ENCODE data around the gene IRGC.
"Not testable (repeated sequence)": the region's sequence is repeated elsewhere in the genome, so short reads cannot be mapped to it uniquely, and the experiment has no call there.

Gene IRGC, protein sequence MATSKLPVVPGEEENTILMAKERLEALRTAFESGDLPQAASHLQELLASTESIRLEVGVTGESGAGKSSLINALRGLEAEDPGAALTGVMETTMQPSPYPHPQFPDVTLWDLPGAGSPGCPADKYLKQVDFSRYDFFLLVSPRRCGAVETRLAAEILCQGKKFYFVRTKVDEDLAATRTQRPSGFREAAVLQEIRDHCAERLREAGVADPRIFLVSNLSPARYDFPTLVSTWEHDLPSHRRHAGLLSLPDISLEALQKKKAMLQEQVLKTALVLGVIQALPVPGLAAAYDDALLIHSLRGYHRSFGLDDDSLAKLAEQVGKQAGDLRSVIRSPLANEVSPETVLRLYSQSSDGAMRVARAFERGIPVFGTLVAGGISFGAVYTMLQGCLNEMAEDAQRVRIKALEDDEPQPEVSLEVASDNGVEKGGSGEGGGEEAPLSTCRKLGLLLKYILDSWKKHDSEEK

DNA sequence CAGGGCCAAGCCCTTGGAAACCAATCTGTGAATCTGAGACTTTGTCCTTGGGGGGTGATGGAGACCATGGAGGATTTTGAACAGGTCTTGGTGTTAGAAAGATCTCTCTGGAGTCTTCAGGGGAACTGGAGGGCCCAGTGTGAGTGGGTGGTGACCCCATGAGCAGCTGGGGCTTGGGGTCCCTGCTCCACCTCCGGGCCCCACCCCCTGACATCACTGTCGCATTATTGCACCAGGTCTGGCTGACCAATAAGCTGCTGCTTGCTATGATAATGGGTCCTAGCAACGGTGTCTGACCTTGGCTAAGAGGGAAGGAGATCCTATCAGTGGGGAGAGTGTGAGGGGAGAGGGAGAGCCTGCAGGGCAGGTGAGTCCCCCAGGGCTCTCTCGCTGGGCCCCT lies at the start of gene IRGC:
TSS of gene IRGC (plus strand) at position 301 of the 400 bp plus-strand sequence. CDS start 2,483 bp downstream, outside the sequence.
- no peak for DNase-seq

DNA sequence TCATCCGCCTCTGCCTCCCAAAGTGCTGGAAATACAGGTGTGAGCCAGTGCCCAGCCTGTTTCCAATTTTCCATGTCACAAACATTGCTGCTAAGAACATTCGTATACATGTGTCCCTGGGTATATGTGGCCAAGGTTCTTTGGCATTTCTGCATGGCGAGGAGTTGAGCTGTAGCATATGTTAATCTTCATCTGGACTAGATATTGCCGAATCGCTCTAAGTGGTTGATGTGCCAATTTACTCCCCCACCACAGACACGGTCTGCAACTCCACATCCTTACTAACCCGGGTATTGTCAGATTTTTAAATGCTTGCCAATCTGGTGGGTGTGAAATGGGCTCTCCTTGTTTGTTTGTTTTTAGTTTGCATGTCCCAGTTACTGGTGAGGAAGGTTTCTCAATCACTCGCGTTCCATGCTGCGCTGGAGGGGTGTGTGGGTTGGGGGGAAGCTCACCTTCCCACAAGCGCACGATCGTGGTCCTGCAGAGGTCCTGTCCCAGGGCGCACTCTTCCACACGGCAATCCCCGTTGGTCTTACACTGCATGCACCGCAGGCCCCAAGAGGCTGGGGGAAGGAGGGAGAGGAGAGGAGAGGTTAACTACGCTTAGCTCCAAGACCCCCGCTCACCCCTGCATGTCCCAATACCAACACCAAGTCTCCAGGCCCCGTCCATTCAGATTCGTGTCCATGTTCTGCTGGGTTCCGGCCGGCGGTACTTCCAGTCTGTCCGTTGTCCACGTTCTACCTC lies 48.6 kb upstream of the IRGC start:
- DNase-seq: no peak

DNA sequence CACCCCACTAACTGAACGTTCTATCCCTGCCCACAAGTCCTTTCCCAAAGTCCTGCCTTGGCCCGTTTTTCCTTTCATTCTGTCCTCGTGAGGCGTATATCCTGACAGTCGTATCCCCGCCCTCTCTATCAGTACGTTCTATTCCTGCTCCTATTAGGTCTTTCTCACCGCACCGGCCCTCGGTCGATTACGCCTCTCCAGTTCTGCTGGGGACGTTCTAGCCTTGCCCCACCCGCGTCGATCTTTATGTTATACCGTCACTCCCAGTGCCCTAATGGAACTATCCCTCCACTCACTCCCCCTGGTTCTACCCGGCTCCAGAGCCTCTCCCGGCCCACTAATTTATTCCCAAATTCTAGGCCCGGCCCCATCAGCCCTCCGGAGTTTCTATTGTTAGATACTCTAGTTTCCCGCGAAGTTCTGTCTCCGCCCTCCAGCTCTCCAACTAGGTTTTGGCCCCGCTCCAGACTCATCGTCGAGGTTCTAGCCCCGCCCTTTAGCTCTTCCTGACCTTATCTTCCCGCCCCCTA lies 47.9 kb upstream of the IRGC start:
- no peak for DNase-seq

DNA sequence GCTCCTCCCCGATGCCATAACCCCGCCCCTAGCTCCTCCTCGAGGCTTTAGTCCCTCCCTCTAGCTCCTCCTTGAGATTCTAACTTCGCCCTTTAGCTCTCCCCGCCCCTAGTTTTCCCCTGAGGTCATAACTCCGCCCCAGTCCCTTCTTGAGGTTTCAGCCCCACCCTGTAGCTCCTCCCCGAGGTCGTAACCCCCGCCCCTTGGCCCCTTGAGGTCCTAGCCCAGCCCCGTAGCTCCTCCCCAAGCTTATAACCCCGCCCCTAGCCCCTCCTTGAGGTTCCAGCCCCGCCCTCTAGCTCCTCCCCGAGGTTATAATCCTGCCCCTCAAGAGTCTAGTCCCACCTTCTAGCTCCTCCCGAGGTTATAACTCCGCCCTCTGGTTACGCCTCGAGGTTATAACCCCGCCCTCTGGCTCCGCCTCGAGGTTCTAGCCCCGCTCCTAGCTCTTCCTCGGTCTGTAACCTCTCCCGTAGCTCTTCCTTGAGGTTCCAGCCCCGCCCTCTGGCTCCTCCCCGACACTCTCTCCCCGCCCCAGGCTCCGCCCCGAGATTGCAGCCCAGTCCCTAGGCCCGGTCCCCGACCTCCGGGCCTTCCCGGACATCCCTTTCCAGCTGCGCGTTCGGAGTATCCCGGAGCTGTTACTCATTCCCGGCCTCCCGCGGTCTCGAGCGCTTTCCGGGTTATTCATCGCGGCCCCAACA lies 47.3 kb upstream of the IRGC start:
- DNase-seq: peak; percentile 93

DNA sequence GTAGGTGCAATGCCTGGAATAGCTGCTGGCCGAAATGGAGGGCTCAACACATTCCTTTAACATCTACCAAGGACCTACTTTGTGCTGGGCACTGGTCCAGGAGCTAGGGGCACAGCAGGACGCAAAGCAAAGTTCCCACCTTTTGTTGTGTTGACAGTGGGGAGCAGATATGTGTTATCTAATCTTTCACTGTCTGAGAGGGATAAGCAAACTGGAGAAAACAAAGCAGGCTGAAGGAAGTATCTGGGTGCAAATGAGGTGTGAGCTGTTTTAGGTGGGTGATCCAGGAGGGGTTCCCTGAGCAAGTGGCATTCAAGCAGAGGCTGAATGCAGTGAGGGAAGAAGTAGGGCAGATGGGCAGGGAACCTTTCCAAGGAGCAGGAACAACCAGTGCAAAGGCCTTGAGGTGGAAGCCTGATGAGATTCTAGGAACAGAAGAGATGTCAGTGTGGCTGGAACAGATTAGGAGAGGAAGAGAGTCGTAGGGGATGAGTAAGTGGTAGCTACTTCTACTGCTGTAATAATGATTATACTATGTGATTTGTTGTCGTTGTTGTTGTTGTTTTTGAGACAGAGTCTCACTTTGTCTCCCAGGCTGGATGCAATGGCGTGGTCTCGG lies 43.7 kb upstream of the IRGC start:
- DNase-seq: no peak

DNA sequence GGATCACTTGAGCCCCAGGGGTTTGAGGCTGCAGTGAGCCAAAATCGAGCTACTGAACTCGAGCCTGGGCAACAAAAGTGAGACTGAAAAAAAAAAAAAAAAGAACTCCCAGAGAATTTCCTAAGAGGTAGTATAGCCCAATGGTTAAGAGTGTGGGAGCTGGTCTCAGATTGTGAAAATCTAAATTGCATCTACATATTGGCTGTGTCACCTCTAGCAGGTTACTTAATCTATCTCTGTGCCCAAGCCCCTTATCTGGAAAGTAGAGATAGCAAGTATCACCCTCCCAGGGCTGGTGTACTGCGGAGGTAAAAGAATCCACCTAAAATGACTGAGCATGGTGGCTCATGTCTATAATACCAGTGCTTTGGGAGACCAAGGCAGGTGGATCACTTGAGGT lies 42.2 kb upstream of the IRGC start:
- DNase-seq: no peak

DNA sequence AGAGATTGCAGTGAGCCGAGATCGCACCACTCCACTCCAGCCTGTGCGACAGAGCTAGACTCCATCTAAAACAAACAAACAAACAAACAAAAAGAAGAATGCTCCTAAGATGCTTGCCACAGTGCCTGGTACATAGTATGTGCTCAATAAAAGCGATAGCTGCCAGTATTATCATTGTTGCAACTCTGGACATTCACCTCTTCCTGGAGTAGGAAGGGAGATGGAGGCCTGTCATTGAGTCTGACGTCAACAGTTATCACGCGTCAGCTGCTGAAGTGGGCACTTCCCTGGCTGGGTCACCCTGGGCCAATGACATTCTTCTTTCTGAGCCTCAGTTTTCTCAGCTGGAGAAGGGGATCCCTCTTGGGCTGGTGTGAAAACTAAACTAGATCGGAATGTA lies 41.7 kb upstream of the IRGC start:
- no peak for DNase-seq

DNA sequence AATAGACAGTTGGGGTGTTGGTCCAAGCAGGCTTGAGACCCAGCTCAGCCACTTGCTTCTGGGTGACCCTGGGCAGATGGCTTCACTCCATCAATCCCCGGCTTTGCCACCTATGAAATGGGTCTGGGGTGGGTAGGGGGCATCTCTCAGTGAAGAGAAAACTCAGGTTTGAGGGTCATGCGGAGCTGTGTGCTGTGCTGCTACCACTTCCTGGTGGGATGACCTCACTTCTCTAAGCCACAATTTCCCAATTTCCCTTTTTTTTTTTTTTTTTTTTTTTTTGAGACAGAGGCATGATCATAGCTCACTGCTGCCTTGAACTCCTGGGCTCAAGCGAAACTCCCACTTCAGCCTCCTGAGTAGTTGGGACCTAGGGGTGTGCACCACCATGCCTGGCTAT lies 41.3 kb upstream of the IRGC start:
- no peak for DNase-seq

DNA sequence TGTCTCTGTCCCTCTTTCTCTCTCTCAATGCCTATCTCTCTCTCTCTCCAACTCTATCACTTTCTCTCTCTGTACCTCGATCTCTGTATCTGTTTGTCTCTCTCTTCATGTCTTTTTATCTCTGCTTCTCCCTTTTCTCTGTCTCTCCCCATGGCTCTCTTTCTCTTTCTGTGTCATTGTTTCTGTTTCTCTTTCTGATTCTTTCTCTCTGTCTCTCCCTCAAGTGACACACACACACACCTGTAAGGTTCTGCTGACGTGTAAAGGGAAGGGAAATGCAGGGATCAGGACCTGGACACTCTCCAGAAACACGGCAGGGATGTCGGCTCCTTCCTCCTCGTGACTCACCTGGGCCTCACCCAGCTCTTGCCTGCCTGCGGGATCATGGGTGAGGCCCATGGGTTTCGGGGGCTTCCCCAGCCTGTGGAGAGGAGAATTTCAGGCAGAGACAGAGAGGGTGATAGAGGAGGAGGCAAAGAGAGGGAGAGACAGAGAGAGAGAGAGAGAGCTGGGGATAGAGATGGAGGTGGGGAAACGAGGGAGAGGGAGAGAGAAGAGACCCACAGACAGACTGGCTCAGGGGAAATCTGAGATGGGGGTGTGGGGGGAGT lies 40.5 kb upstream of the IRGC start:
- no peak for DNase-seq

DNA sequence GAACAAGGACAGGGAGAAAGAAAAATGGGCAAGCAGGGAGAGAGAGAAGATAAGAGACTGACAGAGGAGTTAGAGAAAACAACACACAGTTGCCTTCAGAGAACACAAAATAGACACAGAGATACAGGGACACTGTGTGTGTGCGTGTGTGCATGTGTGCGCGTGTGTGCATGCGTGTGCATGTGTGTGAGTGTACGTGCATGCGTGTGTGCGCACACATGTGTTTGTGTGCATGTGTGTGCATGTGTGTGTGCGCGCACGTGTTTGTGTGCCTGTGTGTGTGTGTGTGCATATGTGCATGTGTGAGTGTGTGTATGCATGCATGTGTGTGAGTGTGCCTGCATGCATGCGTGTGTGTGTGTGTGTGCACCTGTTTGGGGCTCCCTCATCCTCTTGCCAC lies 40.0 kb upstream of the IRGC start:
- no peak for DNase-seq

DNA sequence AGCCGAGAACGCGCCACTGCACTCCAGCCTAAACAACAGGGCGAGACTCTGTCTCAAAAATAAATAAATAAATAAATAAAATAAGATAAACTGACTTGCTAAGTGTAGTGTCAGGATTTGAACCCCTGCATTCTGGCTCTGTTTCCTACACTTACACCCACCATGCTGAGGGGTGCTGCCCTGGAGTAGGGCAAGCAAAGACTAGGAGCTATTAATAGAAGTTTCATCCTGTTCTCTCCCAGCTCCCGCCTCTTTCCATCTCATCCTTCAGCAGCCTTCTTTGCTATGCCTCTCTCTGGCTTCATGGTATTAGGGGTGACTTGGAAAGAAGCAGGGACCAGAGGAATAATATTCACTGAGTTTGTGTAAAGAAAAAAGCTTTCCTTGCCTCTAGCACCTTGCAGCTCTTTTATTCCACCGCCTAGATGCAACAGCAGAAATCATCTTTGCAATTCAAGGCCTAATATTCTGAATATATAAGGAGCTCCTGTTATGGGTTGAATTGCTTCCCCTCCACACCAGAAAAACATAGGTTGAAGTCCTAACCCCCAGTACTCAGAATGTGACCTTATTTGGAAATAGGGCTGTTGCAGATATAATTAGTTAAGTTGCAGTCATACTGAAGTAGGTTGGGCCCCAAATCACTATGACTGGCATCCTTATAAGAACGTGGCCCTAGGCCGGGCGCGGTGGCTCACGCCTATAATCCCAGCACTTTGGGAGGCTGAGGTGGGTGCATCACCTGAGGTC lies 37.2 kb upstream of the IRGC start:
- DNase-seq: no peak

DNA sequence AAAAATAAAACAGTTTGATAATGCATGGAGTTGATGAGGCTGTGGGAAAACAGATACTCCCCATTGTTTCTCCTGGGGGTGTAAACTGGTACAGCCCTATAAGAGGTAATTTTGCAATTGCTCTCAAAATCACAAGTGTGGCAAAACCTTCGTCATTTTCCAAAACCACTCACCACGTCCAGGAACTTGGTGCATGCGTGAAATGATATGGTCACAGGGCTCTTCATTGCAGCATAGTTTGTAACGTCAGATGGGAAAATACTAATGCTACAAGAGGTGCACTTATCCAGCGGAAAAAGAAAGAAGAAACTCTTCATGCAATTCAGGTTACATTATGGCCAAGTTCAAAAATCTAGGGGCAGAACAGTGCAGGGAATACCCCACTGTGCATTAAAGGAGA lies 34.1 kb upstream of the IRGC start:
- DNase-seq: no peak

DNA sequence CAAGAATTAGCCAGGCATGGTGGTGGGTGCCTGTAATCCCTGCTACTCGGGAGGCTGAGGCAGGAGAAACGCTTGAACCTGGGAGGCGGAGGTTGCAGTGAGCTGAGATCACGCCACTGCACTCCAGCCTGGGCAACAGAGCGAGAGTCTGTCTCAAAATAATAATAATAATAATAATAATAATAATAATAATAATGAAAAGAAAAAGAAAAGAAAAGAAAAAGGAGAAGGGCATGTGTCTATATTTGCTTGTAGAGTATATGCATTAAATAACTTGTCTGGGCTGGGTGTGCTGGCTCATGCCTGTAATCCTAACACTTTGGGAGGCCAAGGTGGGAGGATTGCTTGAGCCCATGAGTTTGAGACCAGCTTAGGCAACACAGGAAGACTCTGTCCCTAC lies 33.6 kb upstream of the IRGC start:
- DNase-seq: not testable (repeated sequence)

DNA sequence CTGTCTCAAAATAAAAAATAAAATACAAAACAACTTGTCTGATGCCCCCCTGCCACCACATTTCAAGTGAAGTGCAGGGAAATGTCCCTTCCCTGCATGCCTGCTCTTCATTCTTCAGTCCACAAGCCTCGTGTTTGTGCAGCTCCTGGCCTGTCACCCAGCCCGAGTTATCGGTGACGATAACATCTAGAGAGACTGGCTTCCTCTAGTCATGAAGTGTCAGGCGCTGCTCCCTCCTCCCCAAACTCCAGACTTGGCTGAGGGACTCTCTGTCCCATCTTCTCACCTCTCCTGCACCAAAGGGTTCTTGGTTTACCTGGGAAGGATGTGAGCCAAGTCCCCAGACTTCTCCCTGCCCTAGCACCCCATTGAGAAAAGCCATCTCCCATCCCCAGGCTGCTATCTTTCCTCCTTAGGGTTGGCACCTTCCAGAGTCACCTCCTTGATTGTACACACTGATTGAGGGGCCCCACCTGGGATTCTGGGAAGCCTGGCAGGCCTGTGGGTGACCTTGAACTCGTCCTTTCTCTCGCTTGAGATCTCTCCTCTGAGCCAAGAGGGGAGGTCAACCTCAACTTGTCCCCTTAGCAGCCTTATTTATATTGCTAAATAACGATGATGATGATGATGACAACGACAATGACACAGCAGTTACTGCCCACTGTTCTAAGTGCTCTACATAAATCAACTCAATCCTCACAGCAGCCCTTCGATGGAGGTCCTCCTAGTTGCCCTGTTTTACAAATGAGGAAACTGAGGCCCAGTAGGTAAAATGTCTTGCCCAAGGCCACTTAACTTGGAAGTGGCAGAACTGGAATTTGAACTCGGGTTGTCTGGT lies 32.8 kb upstream of the IRGC start:
- DNase-seq: no peak

DNA sequence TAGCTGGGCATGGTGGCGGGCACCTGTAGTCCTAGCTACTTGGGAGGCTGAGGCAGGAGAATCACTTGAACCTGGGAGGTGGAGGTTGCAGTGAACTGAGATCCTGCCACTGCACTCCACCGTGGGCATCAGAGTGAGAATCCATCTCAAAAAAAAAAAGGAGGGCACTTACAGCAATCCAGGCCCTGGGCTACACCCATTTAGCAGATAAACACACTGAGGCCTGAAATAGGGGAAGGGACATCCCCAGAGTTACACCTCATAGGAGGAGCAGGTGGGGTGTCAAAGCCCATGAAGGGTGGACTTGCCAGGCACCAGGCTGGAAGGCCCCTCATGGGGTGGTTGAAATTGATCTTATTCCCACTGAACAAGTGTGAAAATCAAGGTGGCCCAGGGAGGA lies 32.0 kb upstream of the IRGC start:
- no peak for DNase-seq

DNA sequence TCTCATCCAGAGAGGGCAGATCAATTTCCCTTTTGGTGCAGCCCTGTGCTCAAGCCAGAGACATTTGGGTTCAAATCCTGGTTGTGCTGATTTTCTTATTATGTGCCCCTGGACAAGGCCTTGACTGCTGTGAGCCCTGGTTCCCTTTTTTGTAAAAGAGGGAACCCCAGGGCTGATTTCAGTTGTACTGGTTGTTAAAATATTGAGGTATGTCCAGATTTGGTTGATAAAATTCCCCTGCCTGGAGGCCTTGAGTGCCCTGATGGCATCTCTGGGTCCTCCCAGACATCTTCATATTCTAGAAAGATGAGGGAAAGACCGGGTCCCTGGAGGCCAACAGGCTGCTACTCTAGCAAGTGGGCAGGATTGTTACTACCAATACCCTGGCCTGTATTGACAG lies 31.6 kb upstream of the IRGC start:
- DNase-seq: no peak

DNA sequence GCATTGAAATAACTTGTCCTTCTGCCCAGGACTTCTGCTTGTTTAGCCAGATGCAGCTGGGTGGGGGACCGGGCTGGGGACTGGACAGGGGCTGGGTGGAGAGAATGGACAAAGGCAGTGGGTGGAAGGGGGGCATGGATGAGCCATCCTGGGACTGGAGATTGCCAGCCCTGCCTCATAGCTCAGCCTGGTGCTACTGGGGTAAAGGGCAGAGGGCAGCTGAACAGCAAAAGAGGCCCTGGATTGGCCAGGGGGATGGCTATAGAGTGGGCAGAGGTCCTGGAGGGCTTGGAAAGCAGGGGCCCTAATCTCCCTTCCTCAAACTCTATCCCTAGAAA lies 28.2 kb upstream of the IRGC start:
- no peak for DNase-seq

DNA sequence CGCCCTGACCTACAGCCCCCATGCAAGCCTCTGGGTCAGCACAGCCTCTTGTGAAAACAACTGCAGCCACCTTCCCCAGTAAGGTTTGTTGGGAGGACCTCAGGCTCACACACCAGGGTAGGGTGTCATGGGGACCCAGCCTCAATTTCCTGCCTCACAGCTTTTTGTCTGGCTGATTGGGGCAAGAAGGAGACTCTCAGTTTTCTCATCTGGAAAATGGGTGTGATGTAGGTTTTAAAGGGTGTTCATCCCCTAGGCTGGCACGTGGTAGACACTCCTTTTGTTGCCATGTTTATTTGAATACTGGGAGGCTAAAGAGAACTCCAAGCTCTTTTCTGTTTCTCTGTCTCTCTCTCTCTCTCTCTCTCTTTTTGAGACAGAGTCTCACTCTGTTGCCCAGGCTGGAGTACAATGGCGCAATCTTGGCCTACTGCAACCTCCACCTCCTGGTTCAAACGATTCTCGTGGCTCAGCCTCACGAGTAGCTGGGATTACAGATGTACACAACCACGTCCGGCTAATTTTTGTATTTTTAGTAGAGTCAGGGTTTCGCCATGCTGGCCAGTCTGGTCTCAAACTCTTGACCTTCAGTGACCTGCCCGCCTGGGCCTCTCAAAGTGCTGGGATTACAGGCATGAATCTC lies 27.7 kb upstream of the IRGC start:
- no peak for DNase-seq

DNA sequence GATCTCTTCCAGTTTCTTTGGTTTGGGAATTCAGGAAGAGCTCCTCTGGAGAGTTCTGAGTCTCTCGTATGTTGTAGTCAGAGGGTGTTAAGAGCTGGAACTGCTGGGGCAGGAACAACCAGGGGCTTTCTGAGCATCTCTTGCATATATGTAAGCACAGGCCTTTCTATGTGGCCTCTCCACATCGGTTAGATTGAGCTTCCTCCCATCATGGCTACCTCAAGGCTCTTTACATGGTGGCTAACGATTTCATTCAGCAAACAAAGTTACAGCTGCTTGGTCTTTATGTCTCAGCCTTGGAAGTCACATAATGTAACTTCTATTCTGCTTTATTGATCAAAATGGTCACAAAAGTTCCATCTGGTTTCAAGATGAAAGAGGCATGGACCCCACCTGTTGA lies 25.4 kb upstream of the IRGC start:
- no peak for DNase-seq

DNA sequence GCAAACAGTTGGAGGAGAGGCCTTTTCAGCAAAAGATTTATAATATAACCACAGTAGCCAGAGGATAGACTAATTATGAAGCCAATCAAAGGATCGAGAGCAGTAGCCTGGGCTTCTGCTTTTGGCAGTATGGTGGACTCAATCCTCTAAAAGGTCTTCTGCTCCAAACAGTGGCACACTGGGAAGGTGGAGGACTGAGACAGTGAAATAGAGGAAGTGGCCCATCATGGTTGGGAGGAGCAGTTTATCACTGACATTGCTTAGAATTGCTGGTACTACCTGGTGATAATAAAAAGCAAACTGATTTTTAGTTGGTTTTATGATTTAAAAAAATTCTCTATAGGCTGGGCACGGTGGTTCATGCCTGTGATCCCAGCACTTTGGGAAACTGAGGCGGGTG lies 25.0 kb upstream of the IRGC start:
- no peak for DNase-seq
